HG03095 (cell line): ENCODE measurements around the gene HIGD2A.

Experiments used
- ATAC-seq: cut with Tn5 transposase; IDR thresholded peaks from one replicate; pipeline ENCODE4 v1.9.1; 2021; ENCODE audit warnings: moderate library complexity; ENCODE audit not compliant: unreplicated experiment

Gene HIGD2A

GRCh38 chr5:176368726-176369125 is 19.8 kb upstream of the HIGD2A start:
- ATAC-seq = no peak

GRCh38 chr5:176369934-176370711 is 18.4 kb upstream of the HIGD2A start:
- ATAC-seq = no peak

- ATAC-seq = no peak
Observed at GRCh38 chr5:176371621-176372539, 16.7 kb upstream of the HIGD2A start.

GRCh38 chr5:176373100-176373818 is 15.3 kb upstream of the HIGD2A start:
- no peak for ATAC-seq

GRCh38 chr5:176379881-176380280 is 8.7 kb upstream of the HIGD2A start:
- ATAC-seq = no peak

- ATAC-seq = no peak
Observed at GRCh38 chr5:176381423-176381822, 7.1 kb upstream of the HIGD2A start.

GRCh38 chr5:176381979-176382378 is 6.6 kb upstream of the HIGD2A start:
- ATAC-seq = no peak

- no peak for ATAC-seq
Observed at GRCh38 chr5:176382721-176383120, 5.8 kb upstream of the HIGD2A start.

GRCh38 chr5:176383248-176383905 is 5.2 kb upstream of the HIGD2A start:
- no peak for ATAC-seq

- no peak for ATAC-seq
Observed at GRCh38 chr5:176383961-176384360, 4.6 kb upstream of the HIGD2A start.

- ATAC-seq = no peak
Observed at GRCh38 chr5:176384366-176384930, 4.1 kb upstream of the HIGD2A start.

GRCh38 chr5:176384991-176385390 is 3.6 kb upstream of the HIGD2A start:
- no peak for ATAC-seq

GRCh38 chr5:176386491-176386890 is 2.1 kb upstream of the HIGD2A start:
- no peak for ATAC-seq

GRCh38 chr5:176387384-176387925 is 1.1 kb upstream of the HIGD2A start:
- ATAC-seq = no peak

- no peak for ATAC-seq
Observed at GRCh38 chr5:176388003-176388443, 528 bp upstream of the HIGD2A start.

GRCh38 chr5:176389135-176390123 is 878 bp downstream of the HIGD2A start:
- no peak for ATAC-seq

GRCh38 chr5:176391479-176391878 is 2.9 kb downstream of the HIGD2A start:
- no peak for ATAC-seq

- ATAC-seq = no peak
Observed at GRCh38 chr5:176391999-176392398, 3.4 kb downstream of the HIGD2A start.

- no peak for ATAC-seq
Observed at GRCh38 chr5:176392526-176392925, 4.0 kb downstream of the HIGD2A start.
